ENCODE measurements around the gene MRPS12.

- TF ChIP-seq CTCF (IDR thresholded peaks at IDR 0.05; ENCODE audit: low read depth, low read length) (no peak), MYC (IDR thresholded peaks at IDR 0.05; ENCODE audit: low read depth, low read length) (no peak), POLR2A (IDR thresholded peaks at IDR 0.05; ENCODE audit: extremely low read depth, insufficient read length) (no peak), MAX (IDR thresholded peaks at IDR 0.05; ENCODE audit: low read depth, low read length) (no peak)
Measured at GRCh38 chr19:38970664-38971532, 40.2 kb downstream of the MRPS12 start.

Measured in NB4 (cell line).